IPS DF 19.7 (cell line): ENCODE results near the gene ACSM6.

ENCODE experiments used
- DNase-seq: peaks from one replicate; pipeline ENCODE4 v3.0.0-alpha.2; 2013; ENCODE audit warnings: low read depth, low spot score

Gene ACSM6

GRCh38 chr10:95267251-95267650, 73.2 kb downstream of the ACSM6 start:
- DNase-seq: no peak

- no peak for DNase-seq
These were observed 74.4 kb downstream of the ACSM6 start for GRCh38 chr10:95268438-95268837.

- DNase-seq: no peak
These were observed 79.6 kb downstream of the ACSM6 start for GRCh38 chr10:95273393-95274312.

- DNase-seq: no peak
These were observed 81.8 kb downstream of the ACSM6 start for GRCh38 chr10:95275726-95276366.

- DNase-seq: no peak
These were observed 82.5 kb downstream of the ACSM6 start for GRCh38 chr10:95276367-95277200.

- DNase-seq: no peak
These were observed 83.1 kb downstream of the ACSM6 start for GRCh38 chr10:95277201-95277570.

- no peak for DNase-seq
These were observed 83.6 kb downstream of the ACSM6 start for GRCh38 chr10:95277614-95278013.
